Measurements from ENCODE around the gene USP25. TPM values are rescaled to one million over a fixed set of nuclear protein-coding genes. Genes with fewer than 3 reads are reported as not detected.

Gene USP25
- polyA plus RNA-seq, 1 donor (not counting 4 experiments of a cell fraction or from before 2014, with no cell fraction given) = 17.8 TPM

DNA sequence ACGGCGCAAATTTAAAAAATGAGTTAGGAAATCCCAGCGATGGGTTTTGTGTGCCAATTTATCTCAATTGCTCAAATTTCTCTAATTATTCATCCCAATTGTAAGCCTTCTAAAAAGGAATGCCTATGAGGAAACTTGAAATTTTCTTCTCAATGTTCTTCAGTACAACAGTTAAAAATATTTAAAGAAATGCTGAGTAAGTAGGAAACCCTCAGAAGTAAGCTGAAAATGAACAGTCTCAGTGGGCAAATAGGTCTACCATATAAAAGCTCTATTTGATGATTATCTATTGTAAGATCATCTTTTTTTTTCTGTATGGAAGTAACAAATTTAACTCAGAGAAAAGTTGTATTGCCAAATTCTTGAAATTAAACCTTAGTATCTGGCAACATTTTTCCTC is 1.7 kb upstream of the USP25 start:
- H3K79me2 ChIP-seq (ENCODE audit: control insufficient read depth, insufficient read depth, low read length) = peaks cover 24% of the 10 kb centered on the region
- no peaks in the 10 kb centered on the region for H3K9me3 ChIP-seq (ENCODE audit: control insufficient read depth, low read depth, low read length)
- H3K27ac ChIP-seq (ENCODE audit: control insufficient read depth, insufficient read depth, low read length) = no peak overlapping the region
- no peaks in the 10 kb centered on the region for H3K27me3 ChIP-seq (ENCODE audit: control insufficient read depth, extremely low read depth, insufficient read depth, low read length)
- no peak overlapping the region for H3K4me2 ChIP-seq (ENCODE audit: control insufficient read depth, extremely low read depth, insufficient read depth, low read depth, low read length)
- no peak for FAIRE-seq
- dilution Hi-C loops (cut with MboI; ENCODE audit: extremely low pct_ligation_motif_present, low sequenced_read_pairs) = no loop called here
- H2AFZ ChIP-seq (ENCODE audit: control insufficient read depth, low read length) = no peak overlapping the region
- H3K9ac ChIP-seq (ENCODE audit: control insufficient read depth, extremely low read depth, insufficient read depth, low read length) = no peak overlapping the region
- no peak overlapping the region for H3K4me3 ChIP-seq (ENCODE audit: control insufficient read depth in 2 of 3, extremely low read depth in 1 of 3, insufficient read depth in 2 of 3, low read depth in 1 of 3, low read length in 3 of 3)
- H3K9me1 ChIP-seq (ENCODE audit: control insufficient read depth, extremely low read depth, insufficient read depth, low read length) = no peaks in the 10 kb centered on the region
- TF ChIP-seq, protein P1, sequence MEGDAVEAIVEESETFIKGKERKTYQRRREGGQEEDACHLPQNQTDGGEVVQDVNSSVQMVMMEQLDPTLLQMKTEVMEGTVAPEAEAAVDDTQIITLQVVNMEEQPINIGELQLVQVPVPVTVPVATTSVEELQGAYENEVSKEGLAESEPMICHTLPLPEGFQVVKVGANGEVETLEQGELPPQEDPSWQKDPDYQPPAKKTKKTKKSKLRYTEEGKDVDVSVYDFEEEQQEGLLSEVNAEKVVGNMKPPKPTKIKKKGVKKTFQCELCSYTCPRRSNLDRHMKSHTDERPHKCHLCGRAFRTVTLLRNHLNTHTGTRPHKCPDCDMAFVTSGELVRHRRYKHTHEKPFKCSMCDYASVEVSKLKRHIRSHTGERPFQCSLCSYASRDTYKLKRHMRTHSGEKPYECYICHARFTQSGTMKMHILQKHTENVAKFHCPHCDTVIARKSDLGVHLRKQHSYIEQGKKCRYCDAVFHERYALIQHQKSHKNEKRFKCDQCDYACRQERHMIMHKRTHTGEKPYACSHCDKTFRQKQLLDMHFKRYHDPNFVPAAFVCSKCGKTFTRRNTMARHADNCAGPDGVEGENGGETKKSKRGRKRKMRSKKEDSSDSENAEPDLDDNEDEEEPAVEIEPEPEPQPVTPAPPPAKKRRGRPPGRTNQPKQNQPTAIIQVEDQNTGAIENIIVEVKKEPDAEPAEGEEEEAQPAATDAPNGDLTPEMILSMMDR (optimal IDR thresholded peaks at IDR 0.05 in 1 of 3, IDR thresholded peaks at IDR 0.05 in 1 of 3, conservative IDR thresholded peaks at IDR 0.05 in 1 of 3; ENCODE audit: extremely low read depth in 1 of 3, insufficient read depth in 2 of 3, low read length in 3 of 3) = no peak
- no peak for TF ChIP-seq EZH2 (IDR thresholded peaks at IDR 0.05; ENCODE audit: low read length)
- peaks cover 9% of the 10 kb centered on the region for H3K4me1 ChIP-seq (ENCODE audit: control insufficient read depth, extremely low read depth, insufficient read depth, low read length)
- H4K20me1 ChIP-seq (ENCODE audit: control insufficient read depth, extremely low read depth, insufficient read depth, low read length) = no peaks in the 10 kb centered on the region
- DNase-seq (ENCODE audit: low read depth, low spot score) = no peak
- no peaks in the 10 kb centered on the region for H3K36me3 ChIP-seq (ENCODE audit: control insufficient read depth in 2 of 2, extremely low read depth in 1 of 2, insufficient read depth in 2 of 2, low read length in 2 of 2)

- peaks cover 13% of the 10 kb centered on the region for H3K4me1 ChIP-seq (ENCODE audit: control insufficient read depth, extremely low read depth, insufficient read depth, low read length)
- peak overlapping the region; percentile 26 to 74 (median 63) for H3K4me3 ChIP-seq (ENCODE audit: control insufficient read depth in 2 of 3, extremely low read depth in 1 of 3, insufficient read depth in 2 of 3, low read depth in 1 of 3, low read length in 3 of 3)
- peak overlapping the region; percentile 49 for H3K27ac ChIP-seq (ENCODE audit: control insufficient read depth, insufficient read depth, low read length)
- H3K9ac ChIP-seq (ENCODE audit: control insufficient read depth, extremely low read depth, insufficient read depth, low read length) = peak overlapping the region; percentile 65
- H3K36me3 ChIP-seq (ENCODE audit: control insufficient read depth in 2 of 2, extremely low read depth in 1 of 2, insufficient read depth in 2 of 2, low read length in 2 of 2) = no peaks in the 10 kb centered on the region
- no peaks in the 10 kb centered on the region for H3K9me3 ChIP-seq (ENCODE audit: control insufficient read depth, low read depth, low read length)
- dilution Hi-C loops (cut with MboI; ENCODE audit: extremely low pct_ligation_motif_present, low sequenced_read_pairs) = no loop called here
- no peaks in the 10 kb centered on the region for H3K9me1 ChIP-seq (ENCODE audit: control insufficient read depth, extremely low read depth, insufficient read depth, low read length)
- no peak for FAIRE-seq
- peak overlapping the region; percentile 83 for H2AFZ ChIP-seq (ENCODE audit: control insufficient read depth, low read length)
- TF ChIP-seq, protein P1 (optimal IDR thresholded peaks at IDR 0.05 in 1 of 3, IDR thresholded peaks at IDR 0.05 in 1 of 3, conservative IDR thresholded peaks at IDR 0.05 in 1 of 3; ENCODE audit: extremely low read depth in 1 of 3, insufficient read depth in 2 of 3, low read length in 3 of 3) = no peak
- no peak for TF ChIP-seq EZH2 (IDR thresholded peaks at IDR 0.05; ENCODE audit: low read length)
- peak overlapping the region; percentile 83 for H3K4me2 ChIP-seq (ENCODE audit: control insufficient read depth, extremely low read depth, insufficient read depth, low read depth, low read length)
- no peaks in the 10 kb centered on the region for H4K20me1 ChIP-seq (ENCODE audit: control insufficient read depth, extremely low read depth, insufficient read depth, low read length)
- H3K27me3 ChIP-seq (ENCODE audit: control insufficient read depth, extremely low read depth, insufficient read depth, low read length) = no peaks in the 10 kb centered on the region
- no peak for DNase-seq (ENCODE audit: low read depth, low spot score)
- H3K79me2 ChIP-seq (ENCODE audit: control insufficient read depth, insufficient read depth, low read length) = peaks cover 36% of the 10 kb centered on the region
Observed at GRCh38 chr21:15729346-15729673, 472 bp upstream of the USP25 start.
